GM19023 (cell line): Measurements from ENCODE around the gene BUB1B.
"Not testable (repeated sequence)": the region's sequence is repeated elsewhere in the genome, so short reads cannot be mapped to it uniquely, and the experiment has no call there.

Experiments
- ATAC-seq: cut with Tn5 transposase; IDR thresholded peaks from one replicate; pipeline ENCODE4 v1.9.1; 2021; ENCODE audit warnings: mild to moderate bottlenecking, moderate library complexity; ENCODE audit not compliant: unreplicated experiment

Gene BUB1B

DNA sequence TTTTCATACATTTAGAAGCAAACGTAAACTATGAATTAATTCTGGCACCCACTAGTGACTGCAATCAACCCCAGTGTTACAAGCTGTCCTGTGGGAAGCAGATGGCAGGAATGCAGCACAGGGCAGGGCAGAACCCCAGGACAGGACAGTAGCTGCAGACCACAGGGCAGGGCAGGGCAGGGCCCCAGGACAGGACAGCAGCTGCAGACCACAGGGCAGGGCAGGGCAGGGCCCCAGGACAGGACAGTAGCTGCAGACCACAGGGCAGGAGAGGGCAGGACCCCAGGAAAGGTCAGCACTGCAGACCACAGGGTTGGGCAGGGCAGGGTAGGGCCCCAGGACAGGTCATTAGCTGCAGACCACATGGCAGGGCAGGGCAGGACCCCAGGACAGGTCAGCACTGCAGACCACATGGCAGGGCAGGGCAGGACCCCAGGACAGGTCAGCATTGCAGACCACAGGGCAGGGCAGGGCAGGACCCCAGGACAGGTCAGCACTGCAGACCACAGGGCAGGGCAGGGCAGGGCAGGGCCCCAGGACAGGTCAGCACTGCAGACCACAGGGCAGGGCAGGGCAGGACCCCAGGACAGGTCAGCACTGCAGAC, 24.9 kb upstream of the BUB1B start:
- not testable (repeated sequence) for ATAC-seq

GRCh38 chr15:40136470-40137302, 24.2 kb upstream of the BUB1B start:
- ATAC-seq: no peak

DNA sequence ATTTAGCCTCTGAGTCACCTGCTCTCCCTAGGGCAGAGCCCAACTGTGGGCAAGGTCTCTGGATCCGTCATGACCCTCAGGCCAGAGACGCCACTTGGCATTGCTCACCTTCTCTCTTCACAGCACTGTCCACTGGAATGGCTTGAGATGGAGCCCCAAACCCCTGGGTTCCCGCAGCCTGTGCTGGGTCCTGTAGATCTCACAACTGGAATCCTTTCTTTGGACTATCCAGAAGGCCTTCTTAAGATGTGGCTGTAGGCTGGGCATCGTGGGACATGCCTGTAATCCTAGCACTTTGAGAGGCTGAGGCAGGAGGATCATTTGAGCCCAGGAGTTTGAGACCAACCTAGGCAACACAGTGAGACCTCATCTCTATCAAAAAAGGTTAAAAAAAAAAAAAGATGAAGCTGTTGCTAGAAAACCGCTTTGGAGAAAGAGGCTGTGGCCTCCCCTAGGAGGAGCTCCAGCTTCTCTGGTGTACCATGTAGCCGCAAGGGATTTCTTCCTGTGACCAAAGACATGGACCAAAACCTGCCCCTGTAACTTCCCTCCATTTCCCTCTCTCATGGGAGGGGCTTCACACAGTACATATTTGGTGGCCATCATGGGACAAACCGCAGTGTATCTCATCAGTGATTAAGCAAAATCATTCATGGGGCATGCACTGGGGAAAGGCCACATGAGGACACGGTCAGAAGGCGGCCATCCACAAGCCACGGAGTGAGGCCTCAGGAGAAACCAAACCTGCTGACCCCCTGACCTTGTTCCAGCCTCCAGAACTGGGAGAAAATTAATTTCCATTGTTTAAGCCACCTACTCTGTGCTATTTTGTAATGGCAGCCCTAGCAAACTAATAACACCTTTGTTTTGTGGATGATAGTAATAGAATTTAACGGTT, 23.3 kb upstream of the BUB1B start:
- no peak for ATAC-seq

DNA sequence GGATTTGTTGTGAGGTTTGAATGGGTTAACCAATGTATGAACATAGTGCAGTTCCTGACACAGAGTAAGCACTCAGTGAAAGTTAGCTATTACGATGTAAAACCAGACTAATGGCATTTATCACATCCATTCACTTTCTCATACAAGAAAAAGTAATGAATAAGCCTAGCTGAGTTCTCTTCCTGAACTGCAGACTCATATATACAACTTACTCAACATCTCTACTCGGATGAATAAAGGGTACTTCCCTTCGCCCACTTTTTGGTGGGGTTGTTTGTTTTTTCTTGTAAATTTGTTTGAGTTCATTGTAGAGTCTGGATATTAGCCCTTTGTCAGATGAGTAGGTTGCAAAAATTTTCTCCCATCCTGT, 22.7 kb upstream of the BUB1B start:
- ATAC-seq: not testable (repeated sequence)

GRCh38 chr15:40142428-40142827, 18.4 kb upstream of the BUB1B start:
- ATAC-seq: no peak

DNA sequence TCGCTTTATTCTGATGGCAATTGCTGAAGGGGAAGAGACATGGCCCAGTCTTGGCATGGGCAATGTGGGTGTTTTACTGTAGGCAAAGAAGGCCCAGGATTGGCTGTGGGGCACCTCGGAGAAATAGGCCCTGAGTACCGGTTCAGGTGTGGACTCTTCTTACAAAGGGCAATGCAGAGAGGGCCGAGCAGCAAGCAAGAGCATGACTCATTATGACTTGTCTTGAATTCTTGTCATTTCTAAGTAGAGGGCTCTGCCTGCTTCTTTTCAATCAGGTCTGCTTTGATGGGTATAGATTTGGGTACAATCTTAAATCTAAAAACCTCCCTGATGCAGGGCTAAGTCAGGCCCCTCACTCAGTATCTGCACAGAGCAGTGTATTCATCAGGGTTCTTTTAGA, 14.8 kb upstream of the BUB1B start:
- ATAC-seq: no peak

GRCh38 chr15:40149339-40149738, 11.5 kb upstream of the BUB1B start:
- ATAC-seq: no peak

- no peak for ATAC-seq
These were observed 10.5 kb upstream of the BUB1B start for GRCh38 chr15:40150163-40150925.

DNA sequence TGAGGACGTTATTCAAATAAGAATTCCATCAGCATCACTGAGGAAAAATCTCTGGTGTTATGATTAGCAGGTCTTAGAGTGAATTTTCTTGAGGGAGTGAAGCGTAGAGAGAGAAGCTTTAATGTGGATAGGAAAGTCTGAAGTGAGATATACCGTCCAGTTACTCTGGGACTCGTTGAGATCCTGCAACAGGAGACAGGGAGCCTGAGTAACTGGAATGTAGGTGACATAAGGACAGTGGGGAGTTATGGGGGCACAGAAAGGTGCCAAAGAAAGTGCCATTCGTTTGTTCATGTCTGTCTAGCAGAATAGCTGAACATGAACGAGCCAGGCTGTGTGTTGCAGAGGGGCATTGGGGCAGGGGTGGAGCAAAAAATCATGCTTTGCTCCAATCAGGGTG, 9.4 kb upstream of the BUB1B start:
- ATAC-seq: no peak

DNA sequence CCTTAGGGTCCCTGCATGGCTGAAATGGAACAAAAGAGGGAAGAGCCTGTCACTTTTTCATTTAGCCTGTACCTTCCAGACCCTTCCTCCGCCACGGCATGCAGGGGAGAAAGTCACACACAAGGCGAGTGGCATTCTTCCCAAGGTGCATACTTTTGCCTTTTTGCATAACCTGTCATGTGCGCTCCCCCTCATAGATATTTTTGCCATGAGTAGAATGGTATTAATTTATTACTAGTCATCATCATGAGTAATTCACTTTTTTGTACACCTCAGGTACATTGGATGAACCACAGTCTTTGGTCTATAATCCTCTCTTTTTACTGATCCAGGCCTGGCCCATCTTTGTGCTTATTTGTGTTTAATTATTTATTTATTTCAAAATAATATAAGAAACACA, 8.9 kb upstream of the BUB1B start:
- ATAC-seq: no peak

- ATAC-seq: not testable (repeated sequence)
These were observed 6.0 kb upstream of the BUB1B start for GRCh38 chr15:40154821-40155220.

GRCh38 chr15:40155270-40155910, 5.5 kb upstream of the BUB1B start:
- ATAC-seq: no peak

GRCh38 chr15:40157778-40158447, 3.0 kb upstream of the BUB1B start:
- ATAC-seq: no peak

DNA sequence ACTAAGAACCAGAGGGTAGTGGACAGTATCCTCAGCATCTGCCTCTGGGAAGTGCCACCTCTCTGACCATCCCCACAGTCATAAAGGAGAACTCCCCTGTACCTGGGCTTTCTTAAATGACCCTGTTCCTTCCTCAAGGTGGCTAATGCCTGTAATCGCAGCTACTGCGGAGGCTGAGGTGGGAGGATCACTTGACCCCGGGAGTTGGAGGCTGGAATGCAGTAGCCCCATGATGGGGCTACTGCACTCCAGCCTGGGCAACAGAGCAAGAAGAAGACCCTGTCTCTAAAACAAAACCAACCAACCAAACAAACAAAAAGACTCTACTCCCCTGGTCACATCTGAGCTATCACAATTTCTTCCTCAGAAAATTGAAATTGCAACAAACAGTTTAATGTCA, 848 bp upstream of the BUB1B start:
- ATAC-seq: no peak

- no peak for ATAC-seq
These were observed 973 bp downstream of the BUB1B start for GRCh38 chr15:40161693-40162391.

DNA sequence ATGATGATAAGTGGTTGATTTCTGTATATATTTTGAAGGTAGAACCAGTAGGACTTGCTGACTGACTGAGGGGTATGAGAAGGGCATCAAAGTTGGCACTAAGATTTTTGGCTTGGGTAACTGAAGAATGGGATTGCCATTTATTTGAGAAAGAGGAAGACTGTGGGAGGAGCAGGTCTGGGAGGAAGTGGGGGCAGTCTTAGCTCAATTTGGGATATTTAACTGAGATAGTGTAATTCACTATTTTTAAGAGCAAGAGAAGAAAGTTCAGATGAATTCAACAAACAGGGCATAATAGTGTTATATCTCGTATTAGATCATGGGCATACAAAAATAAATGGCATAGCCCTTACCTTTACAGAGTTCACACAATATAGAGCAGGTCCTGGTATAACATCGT, 1.7 kb downstream of the BUB1B start:
- no peak for ATAC-seq

GRCh38 chr15:40163657-40164416, 3.0 kb downstream of the BUB1B start:
- ATAC-seq: no peak

DNA sequence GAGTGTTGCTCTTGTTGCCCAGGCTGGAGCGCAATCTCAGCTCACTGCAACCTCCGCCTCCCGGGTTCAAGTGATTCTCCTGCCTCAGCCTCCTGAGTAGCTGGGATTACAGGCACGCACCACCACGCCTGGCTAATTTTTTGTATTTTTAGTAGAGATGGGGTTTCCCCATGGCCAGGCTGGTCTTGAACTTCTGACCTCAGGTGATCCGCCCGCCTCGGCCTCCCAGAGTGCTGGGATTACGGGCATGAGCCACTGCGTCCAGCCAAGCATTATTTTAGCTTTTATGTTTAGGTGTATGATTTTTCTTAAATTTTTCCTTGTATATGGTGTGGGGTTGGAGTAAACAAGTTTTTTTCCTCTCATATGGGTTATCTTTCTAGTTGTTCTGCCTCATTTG, 6.5 kb downstream of the BUB1B start:
- not testable (repeated sequence) for ATAC-seq

DNA sequence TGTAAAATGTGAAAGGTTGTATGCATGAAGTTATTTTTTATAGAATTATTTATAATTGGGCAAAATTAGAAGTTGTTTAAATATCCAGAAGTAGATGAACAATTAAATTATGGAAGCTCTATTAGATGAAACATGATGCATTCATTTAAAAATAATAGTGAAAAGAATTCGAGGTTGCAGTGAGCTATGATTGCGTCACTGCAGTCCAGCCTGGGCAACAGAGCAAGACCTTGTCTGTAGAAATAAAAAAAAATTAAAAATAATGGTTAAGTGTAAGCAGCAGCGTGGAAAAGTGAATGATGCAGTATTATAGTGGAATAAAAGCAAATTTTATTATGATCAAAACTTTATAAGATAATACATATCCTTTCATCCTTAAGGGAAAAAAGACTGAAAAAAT, 14.3 kb downstream of the BUB1B start:
- no peak for ATAC-seq
